NCI-H2081 (cell line): ENCODE results near the gene KCNAB1.

ENCODE experiments used
- DNase-seq, 2 experiments: peaks; one replicate each; lab custom pipeline; 2025; lab: John Stamatoyannopoulos, UW

Gene KCNAB1

GRCh38 chr3:156317462-156318074 is 197.2 kb downstream of the KCNAB1 start:
- peak in 1 of 2 experiments; percentile 11 for DNase-seq

GRCh38 chr3:156321945-156322344 is 201.6 kb downstream of the KCNAB1 start:
- peak in 1 of 2 experiments; percentile 40 for DNase-seq

- no peak for DNase-seq
Observed at GRCh38 chr3:156323466-156323865, 203.1 kb downstream of the KCNAB1 start.

GRCh38 chr3:156330415-156330814 is 210.0 kb downstream of the KCNAB1 start:
- no peak for DNase-seq

- no peak for DNase-seq
Observed at GRCh38 chr3:156332304-156332703, 211.9 kb downstream of the KCNAB1 start.

- no peak for DNase-seq
Observed at GRCh38 chr3:156334841-156335545, 214.6 kb downstream of the KCNAB1 start.

- DNase-seq, result no peak
Observed at GRCh38 chr3:156339491-156339890, 219.1 kb downstream of the KCNAB1 start.

GRCh38 chr3:156341332-156341731 is 221.0 kb downstream of the KCNAB1 start:
- no peak for DNase-seq

- DNase-seq, result no peak
Observed at GRCh38 chr3:156341831-156342416, 221.5 kb downstream of the KCNAB1 start.

- DNase-seq, result no peak
Observed at GRCh38 chr3:156344215-156344614, 223.8 kb downstream of the KCNAB1 start.

- DNase-seq, result no peak
Observed at GRCh38 chr3:156349111-156349510, 228.7 kb downstream of the KCNAB1 start.

GRCh38 chr3:156349978-156350377 is 229.6 kb downstream of the KCNAB1 start:
- no peak for DNase-seq

- DNase-seq, result no peak
Observed at GRCh38 chr3:156350781-156351180, 230.4 kb downstream of the KCNAB1 start.

GRCh38 chr3:156351783-156352182 is 231.4 kb downstream of the KCNAB1 start:
- no peak for DNase-seq

GRCh38 chr3:156352728-156353127 is 232.3 kb downstream of the KCNAB1 start:
- no peak for DNase-seq

- peak; percentile 6 to 43 for DNase-seq
Observed at GRCh38 chr3:156353563-156353962, 233.2 kb downstream of the KCNAB1 start.

GRCh38 chr3:156356537-156357363 is 236.4 kb downstream of the KCNAB1 start:
- no peak for DNase-seq

GRCh38 chr3:156358232-156358631 is 237.9 kb downstream of the KCNAB1 start:
- DNase-seq, result no peak

GRCh38 chr3:156359368-156359767 is 239.0 kb downstream of the KCNAB1 start:
- DNase-seq, result no peak

- DNase-seq, result no peak
Observed at GRCh38 chr3:156360083-156360482, 239.7 kb downstream of the KCNAB1 start.

- DNase-seq, result no peak
Observed at GRCh38 chr3:156360963-156361362, 240.6 kb downstream of the KCNAB1 start.

GRCh38 chr3:156366559-156366958 is 246.2 kb downstream of the KCNAB1 start:
- no peak for DNase-seq
